Panc1 (cell line): Measurements from ENCODE around the gene NUB1. TPM values are rescaled to one million over a fixed set of nuclear protein-coding genes. Genes with fewer than 3 reads are reported as not detected.
A peak's percentile ranks its signal among the peaks of the same experiment; 100 is the strongest.

ENCODE experiments used
- ATAC-seq: fragments of 200-7000 bp; cut with Tn5 transposase; 2 replicates; pipeline ENCODE4 v1.9.1; 2020; ENCODE audit warnings: mild to moderate bottlenecking, moderate library complexity
- BruUV-seq: library from RNA; stranded (reverse); fragments of 400-500 nt; replicated peaks from 2 replicates; lab custom pipeline; 2021; lab: Mats Ljungman, UMichigan
- CTCF ChIA-PET: fragments of 300-600 bp; sonication (Branson Sonifier 250); formaldehyde crosslinking; loops from one replicate; lab custom pipeline; 2022; ENCODE audit warnings: antibody characterized with exemption; lab: Charles Lee
- POLR2A ChIA-PET: fragments of 300-600 bp; sonication (Branson Sonifier 250); formaldehyde crosslinking; loops from one replicate; lab custom pipeline; 2022; ENCODE audit warnings: antibody characterized with exemption; lab: Charles Lee
- DNase-seq: peaks from one replicate; pipeline ENCODE4 v3.0.0-alpha.2; 2010; ENCODE audit warnings: low read depth, low spot score
- H3K27ac ChIP-seq: 2 replicates; pipeline ENCODE4 v1.5.1; 2011; ENCODE audit warnings: mild to moderate bottlenecking, low read length, inconsistent platforms
- H3K27me3 ChIP-seq: fragments of 200-500 bp; sonication (Bioruptor generic); 2 replicates; pipeline ENCODE4 v1.6.0; 2014; ENCODE audit warnings: low read length, inconsistent platforms; ENCODE audit not compliant: control insufficient read depth, insufficient read depth
- H3K36me3 ChIP-seq: fragments of 200-500 bp; sonication (Bioruptor generic); 2 replicates; pipeline ENCODE4 v1.5.1; 2014; ENCODE audit warnings: inconsistent platforms, mild to moderate bottlenecking, low read length, moderate library complexity; ENCODE audit not compliant: control insufficient read depth, insufficient read depth
- H3K4me1 ChIP-seq: 2 replicates; pipeline ENCODE4 v1.5.1; 2011; ENCODE audit warnings: inconsistent platforms, mild to moderate bottlenecking, low read length, moderate library complexity; ENCODE audit not compliant: control insufficient read depth, insufficient read depth
- H3K4me3 ChIP-seq, 2 experiments: 2 replicates each; pipeline ENCODE4 v1.5.1; 2011 to 2012; ENCODE audit warnings: low read depth in 2 of 2, low read length in 2 of 2, mild to moderate bottlenecking in 2 of 2, inconsistent platforms in 1 of 2, moderate library complexity in 1 of 2
- H3K9me3 ChIP-seq: fragments of 200-500 bp; sonication (Bioruptor generic); 2 replicates; pipeline ENCODE4 v1.5.1; 2014; ENCODE audit warnings: low read depth, mild to moderate bottlenecking, inconsistent platforms, low read length, moderate library complexity; ENCODE audit not compliant: control insufficient read depth, insufficient read depth
- CTCF ChIP-seq: fragments of 450-650 bp; IDR thresholded peaks from 2 replicates; pipeline ENCODE4 v1.5.1; 2017; ENCODE audit warnings: mild to moderate bottlenecking
- POLR2AphosphoS5 ChIP-seq: IDR thresholded peaks from 2 replicates; pipeline ENCODE4 v1.6.1; 2012; ENCODE audit warnings: mild to moderate bottlenecking, low read depth, low read length, moderate library complexity
- REST ChIP-seq, 2 experiments: IDR thresholded peaks; 2 replicates each; pipeline ENCODE4 v1.6.1; 2011 to 2012; ENCODE audit warnings: low read depth in 2 of 2, control low read depth in 1 of 2, low read length in 1 of 2, mild to moderate bottlenecking in 1 of 2, moderate library complexity in 1 of 2; ENCODE audit not compliant: insufficient read depth in 1 of 2
- SIN3A ChIP-seq: IDR thresholded peaks from 2 replicates; pipeline ENCODE4 v1.6.1; 2012; ENCODE audit warnings: low read depth, mild to moderate bottlenecking, low read length, moderate library complexity, borderline replicate concordance; ENCODE audit not compliant: insufficient read depth
- TCF7L2 ChIP-seq: IDR thresholded peaks from 2 replicates; pipeline ENCODE4 v1.6.1; 2011; ENCODE audit warnings: mild to moderate bottlenecking, low read depth, low read length, inconsistent platforms
- in situ Hi-C: cut with HindIII; loops from 2 replicates; pipeline ENCODE4 v1.10.0; 2016; ENCODE audit warnings: low sequenced_read_pairs, low pct_unique_long_range_greater_than_20kb
- intact Hi-C: fragments of 100-400 bp; cut with micrococcal nuclease; formaldehyde crosslinking; loops from one replicate; pipeline ENCODE4 v1.10.0; 2022; ENCODE audit not compliant: unreplicated experiment
- total RNA-seq: library from RNA; stranded (reverse); gene quantifications from one replicate; pipeline ENCODE4 v1.2.1, GENCODE V29; 2021; ENCODE audit not compliant: unreplicated experiment

The NUB1 gene
- total RNA-seq, 1 experiment from 2014 or later: 50.5 TPM

GRCh38 chr7:151404216-151405011, 62.8 kb downstream of the NUB1 start:
- intact Hi-C loops: no loop called here

GRCh38 chr7:151405056-151405455, 63.4 kb downstream of the NUB1 start:
- Histone ChIP-seq H3K27ac (no peak overlapping the region), H3K36me3 (no peaks in the 10 kb centered on the region), H3K27me3 (no peaks in the 10 kb centered on the region), H3K9me3 (no peaks in the 10 kb centered on the region), H3K4me3 (no peak overlapping the region), H3K4me1 (peaks cover 12% of the 10 kb centered on the region)
- ATAC-seq: no peak
- no peak for TF ChIP-seq CTCF
- TF ChIP-seq POLR2AphosphoS5: no peak
- no peak for TF ChIP-seq REST (IDR thresholded peaks at IDR 0.05; ENCODE audit: insufficient read depth in 1 of 2, low read depth in 2 of 2, low read length in 1 of 2)
- TF ChIP-seq SIN3A: no peak
- TF ChIP-seq TCF7L2: no peak
- POLR2A ChIA-PET: no interaction called here
- intact Hi-C loops (no loop called here), in situ Hi-C loops (no loop called here)
- CTCF ChIA-PET: no interaction called here
- DNase-seq: no peak
- no TSS peak for BruUV-seq

More at GRCh38 chr7:151404216-151405011, 62.8 kb downstream of the NUB1 start:
- ChIA-PET POLR2A (no interaction called here), CTCF (no interaction called here)
- in situ Hi-C loops: no loop called here
- ATAC-seq (no peak), DNase-seq (no peak)
- H3K9me3 ChIP-seq: no peaks in the 10 kb centered on the region
- H3K27ac ChIP-seq: 0 out of 2 replicates have a peak overlapping the region, but pooled peaks have one; percentile 23
- BruUV-seq: no TSS peak
- H3K27me3 ChIP-seq: no peaks in the 10 kb centered on the region
- no peak for TF ChIP-seq POLR2AphosphoS5
- TF ChIP-seq SIN3A: no peak
- no peak for TF ChIP-seq CTCF
- TF ChIP-seq TCF7L2: no peak
- TF ChIP-seq REST (IDR thresholded peaks at IDR 0.05; ENCODE audit: insufficient read depth in 1 of 2, low read depth in 2 of 2, low read length in 1 of 2): no peak
- H3K4me1 ChIP-seq: peaks cover 12% of the 10 kb centered on the region
- H3K36me3 ChIP-seq: no peaks in the 10 kb centered on the region
- H3K4me3 ChIP-seq: no peak overlapping the region
